Fibroblast of the aortic adventitia (primary cell): ENCODE measurements around the gene RAPGEF4. TPM values are rescaled to one million over a fixed set of nuclear protein-coding genes. Genes with fewer than 3 reads are reported as not detected.

ENCODE experiments used
- DNase-seq: peaks from one replicate; pipeline ENCODE4 v3.0.0-alpha.2; 2010; ENCODE audit warnings: low read depth
- H3K4me3 ChIP-seq: 2 replicates; pipeline ENCODE4 v1.5.1; 2011; ENCODE audit warnings: low read depth, mild to moderate bottlenecking, control low read depth, low read length, moderate library complexity
- CTCF ChIP-seq: IDR thresholded peaks from 2 replicates; pipeline ENCODE4 v1.5.1; 2011; ENCODE audit warnings: mild to moderate bottlenecking, low read length, control low read depth, inconsistent platforms; ENCODE audit not compliant: insufficient read depth
- total RNA-seq: library from RNA; depleted of rRNA; stranded (reverse); fragments of >200 nt; gene quantifications from 2 replicates; pipeline ENCODE4 v1.2.3, GENCODE V29; 2012; ENCODE audit warnings: low replicate concordance

The RAPGEF4 gene
- total RNA-seq, 1 donor, result 1.3 TPM

DNA sequence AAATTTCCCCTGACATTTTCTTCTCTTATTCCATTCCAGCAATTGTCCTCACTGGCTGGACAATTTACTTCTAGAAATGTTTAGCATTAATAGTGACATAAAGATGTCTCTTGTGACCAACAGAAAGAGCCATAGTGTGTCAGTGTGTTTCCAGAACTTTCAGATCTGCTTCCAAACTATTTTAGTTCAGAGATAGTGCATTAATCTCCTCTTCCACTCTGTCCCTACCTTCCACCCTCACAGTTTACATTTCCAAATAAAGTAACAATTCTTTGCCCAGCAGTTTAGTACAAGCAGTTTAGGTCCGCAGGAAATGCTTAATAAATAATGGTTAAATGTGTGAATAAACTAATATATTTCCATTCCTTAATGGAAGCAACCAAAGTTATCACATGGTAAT, 24.5 kb upstream of the RAPGEF4 start:
- no peak for DNase-seq
- TF ChIP-seq CTCF, result no peak
- H3K4me3 ChIP-seq, result no peak overlapping the region

DNA sequence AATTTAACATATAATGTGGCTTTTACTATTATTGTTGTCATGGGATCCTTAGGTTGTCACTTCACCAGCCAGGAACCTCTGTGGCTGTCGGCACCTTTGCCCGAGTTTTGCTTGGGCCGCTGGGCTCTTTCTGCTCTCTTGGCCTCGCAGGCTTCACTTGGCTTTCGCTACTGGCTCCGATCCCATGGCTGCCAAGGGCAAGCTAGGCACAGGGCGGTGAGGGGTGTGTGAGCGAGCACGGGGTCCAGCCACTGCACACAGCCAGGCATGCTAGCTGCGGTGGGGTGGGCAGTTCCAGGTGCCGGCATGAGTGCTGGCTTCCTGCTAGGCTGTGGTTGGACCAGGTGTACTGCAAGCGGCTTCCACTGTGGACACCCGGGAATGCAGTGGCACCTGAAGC, 23.4 kb upstream of the RAPGEF4 start:
- no peak overlapping the region for H3K4me3 ChIP-seq
- no peak for DNase-seq
- no peak for TF ChIP-seq CTCF

GRCh38 chr2:172713365-172713875, 22.2 kb upstream of the RAPGEF4 start:
- no peak overlapping the region for H3K4me3 ChIP-seq
- no peak for TF ChIP-seq CTCF
- DNase-seq, result no peak

GRCh38 chr2:172722481-172722880, 13.2 kb upstream of the RAPGEF4 start:
- no peak for TF ChIP-seq CTCF
- no peak overlapping the region for H3K4me3 ChIP-seq
- no peak for DNase-seq

- no peak for TF ChIP-seq CTCF
- DNase-seq, result no peak
- H3K4me3 ChIP-seq, result no peak overlapping the region
Observed at GRCh38 chr2:172723286-172723685, 12.4 kb upstream of the RAPGEF4 start.

GRCh38 chr2:172724724-172725123, 10.9 kb upstream of the RAPGEF4 start:
- DNase-seq, result no peak
- no peak for TF ChIP-seq CTCF

GRCh38 chr2:172725284-172725683, 10.4 kb upstream of the RAPGEF4 start:
- TF ChIP-seq CTCF, result no peak
- H3K4me3 ChIP-seq, result no peak overlapping the region
- no peak for DNase-seq

More at GRCh38 chr2:172724724-172725123, 10.9 kb upstream of the RAPGEF4 start:
- no peak overlapping the region for H3K4me3 ChIP-seq
